CD4-positive, alpha-beta T cell treated with Interleukin-6 at 100 ng/mL for 8 hours (primary cell): ENCODE results near the gene CEBPG.
A peak's percentile ranks its signal among the peaks of the same experiment; 100 is the strongest.

Experiments
- DNase-seq: peaks from one replicate; pipeline ENCODE4 v3.0.0-alpha.2; 2020; ENCODE audit warnings: mixed read lengths, low spot score

Gene CEBPG

DNA sequence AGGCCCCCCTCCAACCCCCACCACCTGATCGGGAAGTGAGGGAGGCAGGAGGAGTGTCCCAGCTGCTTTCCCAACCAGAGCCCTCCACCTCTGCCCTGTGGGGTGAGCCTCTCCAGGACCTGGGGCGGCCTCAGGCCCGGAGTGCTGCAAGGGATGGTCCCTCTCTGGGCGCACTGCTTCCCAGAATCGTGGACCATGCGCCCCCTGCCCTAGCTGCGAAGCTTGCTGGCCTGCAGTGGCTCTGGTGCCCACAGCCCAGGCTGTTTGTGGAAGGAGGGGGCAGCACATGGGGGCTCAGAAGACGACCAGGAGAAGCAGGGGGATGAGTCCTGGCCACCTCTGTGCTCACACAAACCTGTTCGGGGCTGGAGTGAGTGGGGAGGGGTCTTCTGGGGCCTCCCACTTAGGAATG, 33.6 kb downstream of the CEBPG start:
- no peak for DNase-seq

DNA sequence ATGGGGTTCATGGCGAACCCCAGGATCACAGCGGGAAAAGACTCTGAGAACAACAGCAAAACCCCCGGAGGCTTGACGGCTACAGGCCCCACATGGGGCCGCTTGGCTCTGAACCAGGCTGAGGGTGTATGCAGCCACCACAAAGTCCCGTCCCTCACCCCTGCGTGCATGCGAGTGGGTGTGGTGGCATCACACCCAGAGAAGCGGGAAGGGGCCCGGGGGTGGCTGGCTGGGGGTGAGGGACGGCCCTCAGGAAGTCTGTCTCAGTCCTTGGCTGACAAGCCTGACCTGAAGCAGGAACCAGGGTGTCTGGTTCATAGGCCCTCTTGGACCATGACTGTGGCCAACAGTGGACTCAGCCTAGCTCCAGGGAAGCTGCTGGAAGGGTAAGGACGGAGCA, 34.2 kb downstream of the CEBPG start:
- no peak for DNase-seq

DNA sequence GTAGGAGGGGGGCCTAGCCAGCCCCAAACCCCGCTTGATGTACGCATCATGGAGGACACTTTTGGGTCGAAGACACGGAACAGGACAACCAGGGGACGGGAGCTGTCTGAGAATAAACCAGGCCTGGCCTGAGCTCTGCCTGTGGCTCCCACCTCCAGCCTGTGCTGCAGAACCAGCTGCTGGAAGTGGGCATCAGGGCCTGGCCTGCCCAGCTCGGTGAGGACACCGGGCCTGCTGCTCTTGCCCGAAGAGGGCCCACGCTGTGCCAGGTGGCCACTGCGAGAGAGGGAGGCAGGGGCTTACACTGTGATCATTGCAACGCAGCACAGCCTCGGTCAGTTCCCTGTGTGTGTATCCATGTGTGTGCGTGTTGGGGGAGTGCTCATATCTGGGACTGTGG, 34.6 kb downstream of the CEBPG start:
- DNase-seq, result no peak

DNA sequence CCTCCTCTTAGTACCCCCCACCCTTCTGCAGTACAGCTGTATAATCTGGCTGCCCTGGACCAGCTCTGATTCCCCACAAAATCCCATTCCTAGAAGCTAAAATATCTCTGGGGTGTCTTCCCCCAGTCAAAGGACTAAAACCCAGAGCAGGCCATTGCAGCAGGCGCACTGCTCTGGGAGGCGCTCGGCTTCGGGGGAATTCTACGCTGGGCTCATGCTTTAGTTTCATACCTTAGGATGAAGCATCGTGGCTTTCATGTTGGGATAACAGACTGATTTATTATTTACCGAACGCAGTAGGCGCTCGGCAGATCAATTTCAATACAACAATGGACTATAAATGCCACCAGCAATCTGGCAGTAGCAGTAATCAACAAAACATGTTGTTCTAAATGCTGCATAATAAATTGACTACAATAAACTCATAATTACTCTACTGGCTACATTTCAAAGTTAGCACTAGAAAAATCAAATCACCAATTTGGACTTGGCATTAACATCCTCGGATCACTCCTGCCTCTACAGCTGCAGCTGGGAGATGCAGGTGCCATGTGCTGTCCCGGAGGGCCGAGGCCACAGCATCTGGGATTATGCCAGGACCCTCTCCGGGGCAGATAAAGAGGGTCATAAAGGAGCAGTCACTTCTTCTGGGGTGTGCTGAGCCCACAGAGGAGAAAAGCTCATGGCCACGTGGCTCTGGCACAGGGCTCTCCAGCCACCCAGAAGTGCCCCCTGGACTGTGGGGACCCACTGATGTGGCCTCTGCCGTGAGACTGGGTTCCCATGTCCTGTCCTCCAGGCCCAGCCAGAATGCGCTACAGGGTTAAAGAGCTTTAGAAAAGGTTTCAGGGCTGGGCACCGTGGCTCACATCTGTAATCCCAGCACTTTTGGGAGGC, 35.3 kb downstream of the CEBPG start:
- DNase-seq, result no peak

DNA sequence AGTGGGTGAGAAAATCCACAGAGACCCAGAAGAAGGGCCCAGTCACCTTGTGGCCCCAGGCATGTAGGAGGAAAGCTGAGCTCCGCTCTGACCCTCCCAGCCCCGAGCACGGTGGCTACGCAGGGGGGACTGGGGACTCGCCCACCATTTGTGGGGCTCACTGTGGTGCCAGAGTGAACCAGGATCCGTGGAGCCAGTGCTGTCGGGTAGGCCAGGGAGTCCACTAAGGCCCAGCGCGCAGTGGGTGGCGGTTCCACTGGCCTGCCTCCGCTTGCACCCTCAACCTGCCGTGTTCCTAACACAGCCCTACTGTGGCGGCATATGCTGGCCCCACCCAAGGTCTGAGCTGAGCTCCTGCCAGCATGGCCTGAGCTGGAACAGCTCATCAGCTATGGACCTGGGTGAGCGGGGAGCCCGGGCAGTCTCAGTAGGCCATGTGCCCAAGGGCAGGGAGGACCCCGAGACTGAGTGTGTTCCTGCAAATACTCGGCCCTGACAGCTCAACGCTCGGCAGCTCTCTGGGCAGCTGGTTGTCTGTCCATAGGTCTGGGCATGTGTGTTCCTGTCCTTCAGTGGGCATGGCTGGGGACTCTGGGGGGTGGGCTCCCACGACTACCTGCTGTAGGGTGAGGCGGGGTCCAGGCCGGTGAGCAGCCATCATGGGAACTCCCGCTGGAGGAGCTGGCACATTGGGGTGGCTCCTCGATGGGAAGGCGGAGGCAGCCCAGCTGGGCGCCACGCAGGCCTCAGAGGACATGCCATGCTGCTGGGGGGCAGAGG, 36.6 kb downstream of the CEBPG start:
- DNase-seq, result no peak

DNA sequence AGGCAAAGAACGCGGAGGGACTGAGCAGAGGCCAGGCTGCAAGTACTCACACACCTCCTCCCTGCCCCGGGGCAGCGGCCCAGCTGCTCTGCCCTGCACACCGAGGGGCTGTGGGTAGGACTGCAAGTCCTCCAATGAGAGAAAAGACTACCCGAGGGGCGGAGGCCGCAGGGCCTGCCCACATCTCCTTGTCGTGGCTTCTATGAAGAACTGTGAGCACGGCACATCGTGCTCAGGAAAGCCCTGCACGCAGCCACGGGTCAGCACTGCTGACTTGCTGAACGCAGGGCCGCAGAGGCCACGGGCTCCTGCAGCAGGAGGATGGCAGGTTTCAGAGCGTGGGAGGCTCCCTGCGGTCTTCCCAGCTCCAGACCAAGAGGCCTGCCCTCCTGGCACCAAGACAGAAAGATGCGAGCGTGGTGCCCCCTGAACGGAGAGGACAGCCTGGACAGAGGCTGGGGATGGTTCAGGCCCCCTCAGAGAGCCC, 37.4 kb downstream of the CEBPG start:
- DNase-seq, result no peak

DNA sequence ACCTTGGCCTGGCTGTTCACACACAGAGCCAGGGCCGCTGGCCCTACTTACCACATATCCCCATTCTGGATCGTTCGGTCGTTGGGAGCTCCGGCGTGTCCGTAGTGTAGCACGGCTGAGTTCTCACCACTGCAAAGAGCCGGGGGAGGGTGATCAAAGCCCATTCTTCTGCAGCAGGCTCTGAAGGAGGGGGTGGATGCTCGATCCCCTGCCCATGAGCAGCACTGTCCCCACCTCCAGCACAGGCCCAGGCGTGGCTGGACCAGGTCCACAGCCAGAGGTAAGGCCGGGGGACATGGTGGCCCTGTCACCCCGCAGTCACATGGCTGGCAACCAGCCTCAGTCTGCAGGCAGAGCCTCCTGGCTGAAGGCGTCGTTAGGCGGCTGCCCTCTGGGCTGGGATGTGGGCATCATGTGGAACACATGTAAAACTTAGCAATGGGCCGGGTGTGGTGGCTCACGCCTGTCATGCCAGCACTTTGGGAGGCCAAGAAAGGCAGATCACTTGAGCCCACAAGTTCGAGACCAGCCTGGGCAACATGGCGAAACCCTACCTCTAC, 38.2 kb downstream of the CEBPG start:
- no peak for DNase-seq

DNA sequence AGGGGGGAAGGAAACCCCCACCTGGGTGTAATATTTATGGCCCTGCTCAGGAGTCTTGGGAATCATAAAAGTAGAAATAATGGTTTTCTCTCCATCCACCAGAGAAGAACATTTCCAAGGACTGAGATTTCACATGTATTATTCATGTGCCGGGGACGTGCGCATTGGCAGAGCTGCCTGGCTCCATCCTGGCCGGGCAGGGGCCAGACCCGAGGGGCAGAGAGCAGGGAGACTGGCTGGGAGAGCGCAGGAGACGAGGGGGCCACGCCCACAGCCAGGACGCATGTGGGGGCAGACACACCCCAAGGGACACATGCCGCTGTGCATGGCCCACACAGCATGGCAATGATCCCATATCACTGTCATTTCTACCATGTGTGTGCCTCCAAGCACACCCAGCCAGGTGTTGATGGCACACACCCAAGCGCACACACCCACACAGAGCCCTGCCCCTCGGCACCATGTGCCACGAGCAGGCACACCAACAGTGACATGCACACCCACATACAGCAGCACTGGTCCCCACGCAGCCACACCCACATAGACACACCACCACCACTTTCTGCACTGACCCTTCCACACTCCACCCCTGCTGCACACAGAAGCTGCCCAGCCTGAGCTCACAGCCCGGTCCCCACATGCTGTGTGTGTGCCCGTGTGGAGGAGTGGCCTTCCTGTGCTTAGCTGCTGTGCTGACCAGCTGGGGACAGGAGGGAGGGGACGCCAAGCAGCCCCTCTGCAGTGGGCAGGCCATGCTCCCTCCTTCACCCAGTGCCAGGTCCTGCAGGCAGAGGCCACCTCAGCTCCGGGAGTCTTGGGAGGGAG, 39.3 kb downstream of the CEBPG start:
- DNase-seq, result no peak

DNA sequence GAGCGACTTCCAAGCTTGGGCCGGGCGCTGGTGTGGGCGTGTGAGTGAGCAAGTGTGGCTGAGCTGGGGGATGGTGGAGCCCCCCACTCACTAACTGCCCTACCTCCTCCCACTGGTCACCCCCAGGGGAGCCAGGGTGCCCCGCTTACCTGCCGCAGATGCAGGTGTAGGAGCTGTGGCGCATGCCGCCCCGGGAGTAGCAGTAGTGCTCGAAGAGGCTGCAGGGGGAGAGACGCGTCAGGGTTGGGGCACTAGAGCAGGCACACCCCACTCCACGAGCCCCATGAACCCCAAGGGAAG, 39.9 kb downstream of the CEBPG start:
- DNase-seq, result no peak

DNA sequence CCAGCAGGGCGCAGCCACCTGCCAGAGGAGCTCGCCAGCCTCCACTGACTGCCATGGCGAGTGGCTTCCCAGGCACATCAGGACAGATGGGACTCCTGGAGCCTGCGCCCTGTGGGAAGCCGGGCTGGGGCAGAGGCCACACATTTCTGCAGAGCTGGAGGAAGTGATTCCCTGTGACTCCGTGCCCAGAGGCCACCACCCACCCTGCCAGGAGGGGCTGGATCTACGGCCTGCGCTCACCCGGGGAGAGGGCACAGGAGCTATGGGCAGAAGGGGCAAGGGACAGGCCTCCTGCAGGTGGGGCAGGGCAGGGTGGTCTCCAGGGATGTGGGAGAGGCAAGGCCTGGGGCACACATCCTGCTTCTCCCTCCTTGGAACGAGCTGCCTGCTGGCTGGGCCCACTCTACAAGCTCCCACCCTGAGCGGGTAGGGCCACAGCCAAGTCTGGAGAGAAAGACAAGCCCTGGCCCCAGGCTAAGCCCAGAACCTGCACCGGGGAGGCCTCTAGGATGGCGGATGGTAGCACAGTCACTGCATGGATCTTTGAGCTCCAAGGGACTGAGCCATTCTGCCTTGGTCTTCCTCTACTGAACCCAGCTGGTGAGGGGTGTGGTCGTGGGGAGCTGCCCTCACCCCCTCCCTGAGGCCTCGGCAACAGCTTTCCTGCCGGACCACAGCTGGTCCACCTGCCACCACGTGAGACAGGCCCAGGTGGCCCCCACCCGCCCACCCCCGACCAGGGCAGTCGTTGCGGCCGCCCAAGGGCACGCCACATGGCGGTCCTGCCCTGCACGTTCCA, 40.6 kb downstream of the CEBPG start:
- DNase-seq, result no peak

DNA sequence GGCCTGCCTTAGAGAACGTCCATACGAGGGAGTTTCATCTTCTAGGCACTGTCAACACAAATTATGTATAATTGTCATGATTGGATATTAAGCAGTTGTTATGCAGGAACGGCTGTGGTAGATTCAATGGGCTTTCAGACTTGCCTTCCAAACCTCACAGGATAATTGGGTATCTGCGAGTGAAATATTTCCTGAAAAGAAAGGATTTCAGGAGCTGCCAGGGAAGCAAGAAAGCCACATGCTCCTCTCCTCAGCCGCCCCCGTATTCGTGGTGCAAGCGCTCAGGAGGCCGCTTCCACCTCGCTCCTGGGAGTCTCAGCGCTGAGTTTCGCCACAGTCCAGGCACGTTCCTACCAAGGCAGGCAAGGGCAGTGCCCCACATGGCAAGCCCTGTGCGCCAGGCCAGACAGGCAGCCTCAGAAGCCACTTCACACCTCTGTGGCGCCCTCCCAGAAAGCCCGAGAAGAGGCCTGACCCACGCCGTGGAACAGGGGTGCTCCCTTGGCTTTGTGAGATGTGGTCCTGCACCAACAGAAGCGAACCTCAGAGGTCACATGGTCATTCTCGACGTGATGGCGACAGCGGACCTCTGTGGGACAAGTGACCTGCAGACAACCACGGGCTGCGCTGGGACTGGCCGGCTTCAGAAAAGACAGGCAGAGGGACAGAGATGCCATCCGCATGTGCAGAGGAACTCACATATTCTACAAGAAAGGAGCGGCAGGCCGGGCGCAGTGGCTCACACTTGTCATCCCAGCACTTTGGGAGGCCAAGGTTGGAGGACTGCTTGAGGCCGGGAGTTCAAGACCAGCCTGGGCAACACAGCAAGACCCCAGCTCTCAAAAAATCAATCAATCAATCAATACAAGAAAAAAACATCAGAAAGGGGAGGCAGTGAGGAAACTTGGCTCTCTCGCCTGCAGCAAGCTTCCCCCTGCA, 41.4 kb downstream of the CEBPG start:
- DNase-seq, result no peak

DNA sequence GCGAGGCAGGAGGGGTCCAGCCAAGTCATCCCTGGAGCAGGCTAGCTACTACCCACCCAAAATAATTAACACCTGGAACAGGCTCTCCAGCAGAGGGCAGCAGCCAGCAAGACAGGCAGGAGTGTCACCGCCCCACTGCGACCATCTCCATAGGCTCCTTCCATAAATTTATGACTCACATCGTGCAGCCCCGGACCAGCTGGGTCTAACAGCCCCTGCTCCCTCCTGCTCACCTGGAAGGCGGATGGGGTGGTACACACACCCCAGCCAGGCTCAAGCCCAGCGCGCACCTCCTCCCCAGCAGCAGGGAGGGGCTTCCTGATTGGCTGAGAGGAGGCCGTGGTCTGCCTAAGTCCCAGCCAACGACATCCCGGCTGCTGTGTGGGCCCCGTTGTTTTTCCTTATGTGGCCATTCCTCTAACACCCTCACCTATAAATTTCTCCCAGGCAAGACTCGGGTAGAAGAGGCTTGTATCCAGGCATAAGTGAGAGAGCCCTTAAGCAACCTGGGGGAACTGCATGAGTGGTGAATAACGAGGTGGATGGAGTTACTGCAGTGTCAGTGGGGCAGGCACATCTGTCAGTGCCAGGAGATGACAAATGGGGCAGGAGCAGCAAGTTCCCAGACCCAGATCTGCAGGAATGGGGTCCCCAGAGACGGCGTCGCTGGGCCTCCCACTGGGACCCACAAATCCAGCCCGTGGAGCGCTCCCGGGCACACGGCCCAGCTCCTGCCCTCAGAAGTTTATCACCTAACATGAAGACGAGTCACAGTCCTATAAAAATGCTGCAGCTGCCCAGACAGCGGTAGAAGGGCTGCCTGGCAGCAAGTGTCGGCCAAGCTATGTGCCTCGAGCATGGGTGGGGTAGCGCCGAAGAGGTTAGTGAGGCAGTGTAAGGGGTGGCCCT, 43.1 kb downstream of the CEBPG start:
- peak; percentile 62 for DNase-seq

DNA sequence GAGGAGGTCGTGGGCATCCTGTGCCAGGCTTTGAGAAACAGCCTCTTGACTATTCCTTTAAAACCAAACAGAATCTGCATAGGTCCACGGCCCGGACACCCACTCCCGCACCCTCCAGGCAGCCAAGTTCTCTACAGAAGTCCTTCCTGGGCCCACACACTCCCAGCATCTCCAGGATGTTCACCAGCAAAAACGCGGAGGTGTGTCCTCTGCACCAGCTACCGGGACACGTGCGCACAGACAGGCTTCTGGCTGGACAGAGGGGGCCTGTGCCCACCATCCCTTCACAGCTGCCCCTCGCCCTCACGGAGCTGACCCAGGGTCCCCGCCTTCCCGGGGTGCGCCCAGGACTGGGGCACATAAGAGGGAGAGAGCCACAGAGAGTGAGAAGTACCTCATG, 44.2 kb downstream of the CEBPG start:
- DNase-seq, result no peak

DNA sequence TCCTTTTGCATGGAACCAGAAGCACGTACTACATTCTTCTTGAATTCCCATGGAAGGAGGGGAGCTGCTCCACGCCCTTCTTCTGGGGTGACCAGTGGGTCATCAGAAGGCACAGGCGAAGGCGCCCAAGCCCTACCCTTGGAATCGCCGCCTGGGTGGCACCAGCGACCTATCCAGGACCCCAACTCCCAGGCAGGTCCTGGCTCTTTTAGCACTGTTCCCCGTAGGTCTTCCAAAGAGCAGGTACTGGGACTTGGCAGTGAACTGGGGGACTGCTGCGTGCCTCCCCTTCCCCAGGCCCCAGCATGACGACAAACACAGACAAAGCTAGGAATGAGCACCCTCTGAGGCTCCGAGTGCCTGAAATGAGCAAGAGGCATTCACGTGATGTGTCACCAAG, 45.0 kb downstream of the CEBPG start:
- DNase-seq, result no peak

DNA sequence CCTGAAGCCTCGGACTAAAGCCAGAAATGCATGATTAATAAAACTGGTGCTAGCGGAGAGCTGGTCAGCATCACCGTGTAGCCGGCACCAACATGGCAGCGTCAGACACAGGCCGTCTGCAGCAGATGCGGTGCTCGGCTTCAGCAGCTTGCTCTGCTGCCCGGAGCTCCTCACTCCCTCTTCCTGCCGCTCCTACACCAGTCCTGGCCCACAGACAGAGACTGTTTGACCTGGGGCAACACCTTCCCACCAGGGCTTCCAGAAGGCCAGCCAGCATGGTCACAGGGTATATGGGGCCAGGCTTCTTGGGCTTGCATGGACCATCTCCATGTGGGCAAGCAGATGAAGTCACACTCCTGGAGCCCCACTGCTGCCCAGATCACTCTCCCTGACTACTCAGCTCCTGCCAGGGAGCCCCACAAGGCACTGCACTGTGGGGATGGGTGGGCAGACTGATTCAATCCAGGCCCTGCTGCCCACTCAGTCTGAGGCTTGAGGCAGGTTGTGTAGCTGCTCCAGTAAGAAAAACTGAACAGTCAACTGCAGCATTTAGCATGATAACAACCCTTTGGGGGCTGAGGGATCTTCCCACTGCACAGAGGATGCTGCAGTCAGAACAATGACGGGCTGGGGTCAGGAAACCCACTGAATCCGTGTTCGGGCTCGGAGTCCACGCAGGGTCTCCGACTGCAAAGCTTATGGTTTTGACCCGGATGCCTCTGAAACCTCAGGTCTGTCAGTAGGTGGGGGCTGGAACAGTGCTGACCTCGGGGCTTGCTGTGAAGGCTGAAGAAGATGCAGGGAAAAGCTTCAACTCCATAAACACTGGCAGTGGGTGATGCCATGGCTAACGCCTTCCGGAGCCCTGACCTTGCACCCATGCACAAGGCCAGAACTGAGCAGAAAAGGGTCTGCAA, 45.6 kb downstream of the CEBPG start:
- DNase-seq, result no peak

DNA sequence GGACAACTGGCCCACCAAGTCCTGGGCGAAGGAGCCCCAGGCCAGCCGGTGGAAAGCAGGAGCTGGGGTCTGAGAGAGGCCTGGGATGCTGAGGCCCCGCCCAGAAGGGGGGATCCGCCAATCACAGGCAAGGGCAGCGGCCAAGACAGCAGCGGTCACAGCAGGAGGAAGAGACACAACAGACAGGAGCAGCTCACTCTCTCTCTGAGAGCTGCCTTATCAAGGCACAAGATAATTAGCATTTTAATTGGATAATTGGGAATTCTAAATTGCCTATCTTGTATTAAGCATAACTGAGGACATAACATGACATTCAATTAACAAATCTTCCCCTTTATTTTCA, 46.2 kb downstream of the CEBPG start:
- DNase-seq, result no peak

DNA sequence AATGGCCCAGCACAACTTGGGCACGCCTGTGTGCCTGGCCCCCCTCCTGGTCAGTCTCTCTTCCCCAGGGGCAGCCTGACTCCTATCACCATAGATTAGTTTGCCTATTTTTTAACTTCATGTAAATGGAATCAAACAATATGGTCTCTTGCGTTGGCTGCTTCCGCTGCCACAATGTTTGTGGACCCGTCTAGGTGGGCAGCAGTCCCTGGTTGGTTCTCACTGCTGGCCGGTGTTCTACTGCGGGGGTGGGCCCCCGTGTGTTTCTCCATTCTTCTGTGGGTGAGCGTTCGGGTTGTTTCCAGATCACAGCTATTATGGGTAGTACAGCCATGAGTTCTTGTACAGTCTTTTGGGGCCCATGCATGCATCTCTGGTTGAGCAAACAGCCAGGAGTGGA, 47.3 kb downstream of the CEBPG start:
- no peak for DNase-seq

DNA sequence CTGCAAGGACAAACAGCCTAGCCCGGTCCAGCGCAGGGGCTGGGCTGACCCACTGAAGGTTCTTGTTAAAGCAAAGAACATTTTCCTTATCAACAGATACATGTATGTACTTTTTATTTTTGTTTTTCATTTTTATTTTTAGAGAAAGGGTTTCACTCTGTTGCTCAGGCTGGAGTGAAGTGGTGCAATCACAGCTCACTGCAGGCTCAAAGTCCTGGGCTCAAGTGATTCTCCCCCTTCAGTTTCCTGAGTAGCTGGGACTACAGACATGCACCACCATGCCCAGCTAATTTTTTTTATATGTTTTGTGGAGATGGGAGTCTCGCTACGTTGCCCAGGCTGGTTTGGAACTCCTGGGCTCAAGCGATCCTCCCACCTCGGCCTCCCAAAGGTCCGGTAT, 47.9 kb downstream of the CEBPG start:
- DNase-seq, result no peak
